Ovary (tissue), 9 donors: Measurements from ENCODE around the gene ATF6. TPM values are rescaled to one million over a fixed set of nuclear protein-coding genes. Genes with fewer than 3 reads are reported as not detected.

Experiments used
- DNase-seq, 5 donors: peaks; one replicate each; pipeline ENCODE4 v3.0.0-alpha.2; 2019 to 2020
- H3K27ac ChIP-seq, 2 donors: fragments of 200-600 bp; one replicate each; pipeline versions ENCODE4 v1.5.1 to v1.8.0; 2019 to 2022
- H3K27me3 ChIP-seq: fragments of 200-600 bp; one replicate; pipeline ENCODE4 v1.8.0; 2022
- H3K36me3 ChIP-seq: fragments of 200-600 bp; sonication (generic); one replicate; pipeline ENCODE4 v1.5.1; 2019
- H3K4me1 ChIP-seq: one replicate; pipeline ENCODE4 v1.8.1; 2013; ENCODE audit warnings: mild to moderate bottlenecking, moderate library complexity; ENCODE audit not compliant: insufficient read depth
- H3K4me3 ChIP-seq: fragments of 200-600 bp; sonication (generic); one replicate; pipeline ENCODE4 v1.5.1; 2017
- H3K9me3 ChIP-seq, 2 donors: fragments of 200-600 bp in 1 of 2; sonication (generic) in 1 of 2; one replicate each; pipeline versions ENCODE4 v1.5.1 to v1.8.1; 2013 to 2019; ENCODE audit warnings: mild to moderate bottlenecking in 1 of 2, moderate library complexity in 1 of 2
- CTCF ChIP-seq, 3 donors: fragments of 450-650 bp in 2 of 3; fragments of 200-600 bp in 1 of 3; IDR thresholded peaks; one replicate each; pipeline versions ENCODE4 v1.5.1 to v1.8.0; 2016 to 2022; ENCODE audit warnings: antibody characterized with exemption in 3 of 3, mild to moderate bottlenecking in 1 of 3
- EP300 ChIP-seq: sonication (generic); formaldehyde crosslinking; IDR thresholded peaks from one replicate; pipeline ENCODE4 v1.6.1; 2017; ENCODE audit warnings: antibody characterized with exemption
- POLR2A ChIP-seq: fragments of 450-650 bp; IDR thresholded peaks from one replicate; pipeline ENCODE4 v1.6.1; 2017; ENCODE audit warnings: antibody characterized with exemption, mild to moderate bottlenecking, moderate library complexity
- WGBS, 3 donors: extraction: QIAGEN DNeasy Blood & Tissue Kit in 1 of 3; methylation state at CpG; one replicate each; pipeline versions ENCODE4 v1.1.5 to v1.1.7; 2013 to 2017; 5-methylcytosine and 5-hydroxymethylcytosine counted together
- intact Hi-C, 4 donors: fragments of 100-400 bp; cut with DNase I; formaldehyde crosslinking; loops; one replicate each; pipeline versions ENCODE4 v1.11.0 to v1.15.1; 2022 to 2023
- polyA plus RNA-seq, 2 donors: library from polyadenylated mRNA; stranded (reverse); fragments of 200-250 nt in 1 of 2; fragments of 350-450 nt in 1 of 2; fragmentation: Illumina TruSeq in 1 of 2; extraction: RNeasy Lipid Tissue Mini Kit (QIAGEN cat#74804) in 1 of 2; gene quantifications; one replicate each; pipeline ENCODE4 v1.2.3, GENCODE V29; 2013 to 2014
- total RNA-seq, 7 donors: library from RNA; depleted of rRNA in 2 of 7; stranded (reverse); fragments of >200 nt in 2 of 7; fragmentation: NEBNext Ultra II Directional in 3 of 7; extraction: Animal tissue kit (Norgen Biotek cat#: 25700) in 3 of 7; gene quantifications; one replicate each; pipeline versions ENCODE4 v1.1.0 to v1.2.4, GENCODE V29; 2016 to 2023
- donor health status: DM: no; HTN: no; CAD: no; lungs with moderate emphysema.
- donor health status: DM: no; HTN: no; CAD: no.
- donor health status: Bipolar disorder and iron deficiency.
- donor health status: DM: yes; HTN: yes; CAD: no.
- donor health status: DM: no; HTN: no; CAD: no.
- donor health status: DM: yes; HTN: yes; CAD: no.

ATF6 gene
- total and polyA plus RNA-seq, 9 donors: 7.9 to 31.3 (median 23.4) TPM

DNA sequence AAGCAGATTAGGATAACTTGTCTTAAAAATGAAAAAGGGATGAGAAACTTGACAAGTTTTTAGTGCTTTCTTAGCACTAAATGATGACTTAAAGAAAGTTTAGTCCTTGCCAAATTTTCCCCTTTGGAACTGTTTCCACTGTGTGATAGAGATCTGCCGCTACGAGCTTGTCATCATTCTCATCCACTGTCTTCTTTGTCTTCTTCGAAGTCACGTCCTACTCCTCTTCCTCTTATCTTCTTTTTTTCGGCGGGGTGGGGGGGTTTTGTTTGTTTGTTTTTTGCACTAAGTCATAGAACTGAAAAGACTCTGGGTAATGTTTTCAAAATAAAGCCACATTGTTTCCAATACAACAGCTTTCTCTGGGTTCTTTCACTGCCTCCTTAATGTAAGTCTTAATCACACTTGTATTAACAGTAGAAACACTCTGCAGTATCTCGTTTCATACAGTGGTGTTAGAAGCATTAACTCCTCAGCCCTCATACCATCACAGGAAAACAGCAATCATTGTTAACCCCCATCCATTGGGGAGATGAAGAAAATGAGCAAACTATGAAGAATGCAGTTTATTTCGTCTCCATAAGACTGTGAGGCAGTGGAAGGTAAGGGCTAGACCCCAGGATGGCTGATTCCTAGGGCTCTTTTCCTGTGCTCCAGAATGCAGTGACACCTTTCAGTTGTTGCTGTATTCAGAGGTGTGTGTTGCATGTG is 175.8 kb downstream of the ATF6 start:
- TF ChIP-seq EP300 (no peak), POLR2A (no peak), CTCF (IDR thresholded peaks at IDR 0.05) (no peak)
- Histone ChIP-seq H3K27me3 (no peaks in the 10 kb centered on the region), H3K4me3 (no peak overlapping the region), H3K36me3 (no peaks in the 10 kb centered on the region), H3K4me1 (peaks cover 13% of the 10 kb centered on the region), H3K9me3 (no peaks in the 10 kb centered on the region), H3K27ac (no peak overlapping the region)
- 9 to 31% (median 17%) methylated on average over 8 of the region's 8 CpGs for WGBS, 3 donors
- no peak for DNase-seq
- intact Hi-C loops: no loop called here

- Histone ChIP-seq H3K36me3 (no peaks in the 10 kb centered on the region), H3K9me3 (no peaks in the 10 kb centered on the region), H3K27me3 (no peaks in the 10 kb centered on the region), H3K4me1 (peaks cover 13% of the 10 kb centered on the region), H3K27ac (no peak overlapping the region), H3K4me3 (no peak overlapping the region)
- TF ChIP-seq POLR2A (no peak), CTCF (IDR thresholded peaks at IDR 0.05) (no peak), EP300 (no peak)
- intact Hi-C loops: no loop called here
- DNase-seq: no peak
- 86 to 96% (median 89%) methylated on average over 1 of the region's 1 CpG for WGBS, 3 donors
Observed at GRCh38 chr1:161943737-161944136, 177.6 kb downstream of the ATF6 start.

GRCh38 chr1:161944381-161944780 is 178.3 kb downstream of the ATF6 start:
- intact Hi-C loops: no loop called here

DNA sequence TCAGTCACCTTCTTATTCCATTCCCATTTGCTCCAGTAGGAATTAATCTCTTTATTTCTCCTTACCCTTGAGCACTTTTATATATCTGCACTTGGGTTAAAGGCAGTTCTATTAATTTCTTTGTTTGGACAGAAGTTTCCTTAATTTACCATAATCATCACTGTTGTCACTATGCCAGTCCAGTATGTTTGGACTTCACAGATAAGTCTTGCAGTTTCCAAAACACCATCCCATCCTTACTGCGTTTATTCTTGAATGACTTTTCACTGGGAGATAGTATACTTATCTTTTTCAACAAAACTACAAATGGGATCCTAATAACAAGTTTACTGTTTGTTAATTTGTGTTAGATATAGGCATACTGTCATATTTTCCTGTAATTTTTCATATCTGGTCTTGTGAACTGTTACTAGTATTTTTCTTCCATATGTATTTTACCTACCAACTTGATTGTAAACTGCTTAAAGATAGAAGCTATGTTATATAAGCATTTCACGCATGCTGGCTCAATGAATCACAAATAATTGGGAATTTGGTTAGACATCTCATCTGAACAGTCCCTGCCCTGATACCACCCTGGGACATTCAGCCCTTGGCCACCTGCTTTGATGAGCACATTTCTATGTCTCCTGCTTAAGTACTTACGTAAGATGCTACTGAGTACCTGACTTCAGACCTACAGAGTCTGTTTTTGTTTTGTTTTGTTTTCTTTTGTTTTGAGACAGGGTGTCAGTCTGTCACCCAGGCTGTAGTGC is 179.4 kb downstream of the ATF6 start:
- 58 to 75% (median 67%) methylated on average over 3 of the region's 3 CpGs for WGBS, 3 donors
- DNase-seq: no peak
- no peaks in the 10 kb centered on the region for H3K27me3 ChIP-seq
- no peak overlapping the region for H3K4me3 ChIP-seq
- no peak for TF ChIP-seq EP300
- TF ChIP-seq POLR2A: no peak
- TF ChIP-seq CTCF (IDR thresholded peaks at IDR 0.05): no peak
- no peak overlapping the region for H3K27ac ChIP-seq
- H3K36me3 ChIP-seq: no peaks in the 10 kb centered on the region
- intact Hi-C loops: no loop called here
- peaks cover 13% of the 10 kb centered on the region for H3K4me1 ChIP-seq
- no peaks in the 10 kb centered on the region for H3K9me3 ChIP-seq

More at GRCh38 chr1:161944381-161944780, 178.3 kb downstream of the ATF6 start:
- Histone ChIP-seq H3K4me3 (no peak overlapping the region), H3K27me3 (no peaks in the 10 kb centered on the region), H3K36me3 (no peaks in the 10 kb centered on the region), H3K27ac (no peak overlapping the region), H3K4me1 (peaks cover 13% of the 10 kb centered on the region), H3K9me3 (no peaks in the 10 kb centered on the region)
- 84 to 87% (median 87%) methylated on average over 2 of the region's 2 CpGs for WGBS, 3 donors
- no peak for TF ChIP-seq EP300
- no peak for TF ChIP-seq CTCF (IDR thresholded peaks at IDR 0.05)
- TF ChIP-seq POLR2A: no peak
- DNase-seq: no peak
